ENCODE data around the gene HDAC3. TPM values are rescaled to one million over a fixed set of nuclear protein-coding genes. Genes with fewer than 3 reads are reported as not detected.

The HDAC3 gene
- total RNA-seq, 2 experiments from 2014 or later = 88.1 to 91.8 TPM

DNA sequence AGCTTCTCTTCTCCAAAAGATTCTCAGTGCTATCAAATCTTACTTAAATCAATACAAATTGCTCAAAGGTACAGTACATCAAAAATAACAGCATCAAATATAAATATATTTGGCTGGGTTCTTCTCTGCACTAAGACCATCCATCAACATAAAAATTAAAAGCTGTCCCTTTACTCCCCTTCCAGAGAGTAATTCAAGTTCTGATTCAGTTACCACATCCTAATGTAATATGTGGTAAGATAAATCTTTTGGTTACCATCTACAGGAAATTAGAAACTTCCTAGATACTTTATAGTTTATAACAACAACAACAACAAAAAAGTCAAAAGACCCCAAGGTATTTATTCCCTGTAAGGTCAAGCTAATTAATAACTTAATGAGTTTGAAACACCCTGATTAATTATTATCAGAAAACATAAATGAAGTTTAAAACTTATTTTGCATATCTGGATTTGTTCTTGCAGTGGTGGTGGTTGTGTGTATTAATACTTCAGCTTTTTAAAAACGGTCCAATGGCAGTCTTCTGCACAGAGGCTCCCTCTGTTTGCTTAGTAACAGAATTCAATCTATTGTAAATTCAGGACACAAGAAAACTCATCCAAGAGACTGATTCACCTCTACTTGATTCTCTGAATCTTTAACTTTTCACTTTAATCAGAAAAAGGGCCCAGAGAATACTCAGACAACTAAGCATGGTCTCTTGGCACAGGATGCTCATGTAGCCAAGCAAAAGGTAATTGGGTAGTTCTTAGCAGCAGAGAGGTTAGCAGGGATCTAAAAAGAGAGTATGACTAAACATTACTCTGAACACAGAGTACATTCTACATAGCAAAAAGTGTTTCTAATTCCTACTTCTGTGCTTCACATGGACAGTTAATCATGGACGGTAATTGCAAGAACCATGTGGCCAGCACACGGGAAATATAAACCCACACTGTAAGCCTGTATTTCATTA is 38.0 kb downstream of the HDAC3 start:
- ChIA-PET CTCF (interaction anchor here (1.2 to 9.4 kb wide), 10 partner anchors 9 to 77 kb away, joined by 3 to 188 read pairs (median 10); partner anchors contain the start of genes DIAPH1, HDAC3 and RELL2), POLR2A (interaction anchor here (0.6 to 1.4 kb wide), 3 partner anchors 12 to 42 kb away, joined by 3 read pairs; partner anchors contain the start of gene DIAPH1)
- peak; percentile 57 for ATAC-seq

DNA sequence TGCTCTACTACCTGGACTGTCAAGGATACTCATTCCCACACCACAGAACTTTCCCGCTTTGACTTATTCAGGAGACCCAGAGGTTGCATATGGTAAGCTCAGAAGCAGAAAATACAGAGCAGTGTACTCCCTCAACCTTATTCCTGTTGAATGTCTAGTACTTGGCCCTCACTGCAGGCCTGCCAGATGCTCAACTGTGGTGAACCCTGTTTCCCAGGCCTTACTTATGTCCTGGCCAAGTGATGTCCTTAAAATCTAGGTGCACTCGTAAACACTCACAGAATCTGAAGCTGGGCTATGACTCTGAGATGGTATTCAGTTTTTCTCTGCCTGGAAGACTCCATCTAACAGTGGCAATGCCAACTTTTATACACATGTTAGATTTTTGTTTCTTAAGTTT is 38.8 kb downstream of the HDAC3 start:
- Mint-ChIP-seq H3K9me3 (ENCODE audit: insufficient read depth) (no peaks in the 10 kb centered on the region), H3K4me1 (ENCODE audit: low read depth) (peaks cover 72% of the 10 kb centered on the region), H3K36me3 (ENCODE audit: low read depth) (peaks cover 57% of the 10 kb centered on the region), H3K4me3 (no peak overlapping the region), H3K27me3 (ENCODE audit: low read depth) (no peaks in the 10 kb centered on the region), H3K27ac (peak overlapping the region; percentile 53)
- ATAC-seq (no peak), DNase-seq (no peak)
- POLR2A ChIA-PET = interaction anchor here (0.7 to 1.5 kb wide), 3 partner anchors 9 to 43 kb away, joined by 3 to 7 read pairs (median 3); partner anchors contain the start of gene DIAPH1
- CTCF ChIA-PET = interaction anchor here (0.8 to 9.4 kb wide), 10 partner anchors 10 to 76 kb away, joined by 3 to 188 read pairs (median 10); partner anchors contain the start of genes DIAPH1, HDAC3 and RELL2

More for the DNA sequence above, 38.0 kb downstream of the HDAC3 start:
- Mint-ChIP-seq H3K9me3 (ENCODE audit: insufficient read depth) (no peaks in the 10 kb centered on the region), H3K27me3 (ENCODE audit: low read depth) (no peaks in the 10 kb centered on the region), H3K36me3 (ENCODE audit: low read depth) (peaks cover 57% of the 10 kb centered on the region), H3K27ac (peak overlapping the region; percentile 65), H3K4me3 (no peak overlapping the region), H3K4me1 (ENCODE audit: low read depth) (peaks cover 72% of the 10 kb centered on the region)
- no peak for DNase-seq

DNA sequence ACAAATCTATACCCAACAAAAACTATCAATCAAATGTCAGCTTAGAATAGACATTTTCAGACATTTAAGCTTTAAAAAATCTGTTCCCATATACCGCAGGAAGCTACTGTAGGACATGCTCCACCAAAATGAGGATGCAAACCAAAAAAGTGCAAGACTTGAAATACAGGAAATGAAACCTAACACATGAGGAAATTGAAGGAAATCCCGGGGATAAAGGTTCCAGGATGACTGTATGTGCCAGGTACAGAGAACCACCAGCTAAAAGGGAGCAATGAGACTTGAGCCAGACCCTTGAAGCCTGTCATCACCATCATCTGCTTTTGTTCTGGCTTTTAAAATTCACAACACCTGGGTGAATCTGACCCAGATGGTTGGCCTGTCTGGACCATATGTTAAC is 39.3 kb downstream of the HDAC3 start:
- ATAC-seq = peak; percentile 9
- POLR2A ChIA-PET = interaction anchor here (0.7 to 1.5 kb wide), 3 partner anchors 9 to 44 kb away, joined by 3 to 7 read pairs (median 3); partner anchors contain the start of gene DIAPH1
- H3K4me3 Mint-ChIP-seq = no peak overlapping the region

DNA sequence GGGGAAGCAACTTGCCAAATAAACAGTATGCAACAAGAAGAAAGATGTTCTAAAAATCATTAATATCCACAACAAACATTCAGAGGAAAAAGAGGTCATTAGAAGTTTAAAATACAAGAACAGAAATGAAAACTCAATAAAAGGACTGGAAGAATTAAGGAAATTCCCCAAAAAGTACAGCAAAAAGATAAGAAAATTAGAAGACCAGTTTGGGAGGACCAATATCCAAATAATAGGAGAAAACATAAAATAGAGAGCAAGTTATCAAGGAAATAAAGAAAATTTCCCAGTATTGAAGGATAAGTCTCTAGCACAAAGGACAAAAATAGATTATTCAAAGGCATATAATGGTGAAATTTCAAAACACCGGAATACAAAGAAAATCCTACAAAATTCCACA is 39.8 kb downstream of the HDAC3 start:
- H3K9me3 Mint-ChIP-seq (ENCODE audit: insufficient read depth) = no peaks in the 10 kb centered on the region

More for the DNA sequence above, 39.3 kb downstream of the HDAC3 start:
- H3K27ac Mint-ChIP-seq = peak overlapping the region; percentile 53
- H3K9me3 Mint-ChIP-seq (ENCODE audit: insufficient read depth) = no peaks in the 10 kb centered on the region
- CTCF ChIA-PET = interaction anchor here (0.8 to 9.4 kb wide), 10 partner anchors 11 to 76 kb away, joined by 3 to 188 read pairs (median 7); partner anchors contain the start of genes DIAPH1, HDAC3 and RELL2
- H3K27me3 Mint-ChIP-seq (ENCODE audit: low read depth) = no peaks in the 10 kb centered on the region
- H3K4me1 Mint-ChIP-seq (ENCODE audit: low read depth) = peaks cover 72% of the 10 kb centered on the region
- no peak for DNase-seq
- H3K36me3 Mint-ChIP-seq (ENCODE audit: low read depth) = peaks cover 56% of the 10 kb centered on the region

DNA sequence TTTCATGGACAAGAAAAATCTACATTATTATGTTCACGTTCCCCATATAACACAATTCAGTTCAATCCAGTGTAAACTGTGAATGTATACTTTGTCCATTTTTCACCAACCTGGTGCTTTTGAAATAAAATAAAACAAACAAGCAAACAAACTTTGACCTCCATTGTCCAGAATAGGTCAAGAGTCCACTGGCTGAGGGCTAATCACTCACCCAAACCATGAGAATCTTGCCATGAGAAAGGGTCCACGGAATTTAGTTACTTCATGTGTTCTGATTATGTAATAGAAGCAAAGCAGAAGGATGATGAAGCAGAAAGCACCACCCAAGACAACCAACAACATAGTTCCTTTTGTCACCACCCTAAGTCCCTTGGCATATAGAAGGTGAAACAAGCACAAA is 46.5 kb downstream of the HDAC3 start:
- ATAC-seq (no peak), DNase-seq (no peak)
- Mint-ChIP-seq H3K9me3 (ENCODE audit: insufficient read depth) (no peaks in the 10 kb centered on the region), H3K4me1 (ENCODE audit: low read depth) (peaks cover 27% of the 10 kb centered on the region), H3K27ac (no peak overlapping the region), H3K27me3 (ENCODE audit: low read depth) (no peaks in the 10 kb centered on the region), H3K36me3 (ENCODE audit: low read depth) (peaks cover 45% of the 10 kb centered on the region), H3K4me3 (no peak overlapping the region)
- ChIA-PET CTCF (interaction anchor here (1.2 to 8.1 kb wide), 4 partner anchors 22 to 47 kb away, joined by 5 to 480 read pairs (median 50); partner anchors contain the start of genes DIAPH1, HDAC3 and RELL2), POLR2A (no interaction called here)

More for the DNA sequence above, 39.8 kb downstream of the HDAC3 start:
- Mint-ChIP-seq H3K27ac (peak overlapping the region; percentile 53), H3K36me3 (ENCODE audit: low read depth) (peaks cover 54% of the 10 kb centered on the region), H3K4me1 (ENCODE audit: low read depth) (peaks cover 71% of the 10 kb centered on the region), H3K27me3 (ENCODE audit: low read depth) (no peaks in the 10 kb centered on the region), H3K4me3 (no peak overlapping the region)
- CTCF ChIA-PET = interaction anchor here (0.8 to 9.4 kb wide), 8 partner anchors 11 to 76 kb away, joined by 3 to 188 read pairs (median 11); partner anchors contain the start of genes DIAPH1, HDAC3 and RELL2
- ATAC-seq = no peak
- DNase-seq = no peak
- POLR2A ChIA-PET = interaction anchor here (0.7 to 1.5 kb wide), 2 partner anchors 10 to 45 kb away, joined by 3 to 7 read pairs; no protein-coding TSS in a partner anchor

DNA sequence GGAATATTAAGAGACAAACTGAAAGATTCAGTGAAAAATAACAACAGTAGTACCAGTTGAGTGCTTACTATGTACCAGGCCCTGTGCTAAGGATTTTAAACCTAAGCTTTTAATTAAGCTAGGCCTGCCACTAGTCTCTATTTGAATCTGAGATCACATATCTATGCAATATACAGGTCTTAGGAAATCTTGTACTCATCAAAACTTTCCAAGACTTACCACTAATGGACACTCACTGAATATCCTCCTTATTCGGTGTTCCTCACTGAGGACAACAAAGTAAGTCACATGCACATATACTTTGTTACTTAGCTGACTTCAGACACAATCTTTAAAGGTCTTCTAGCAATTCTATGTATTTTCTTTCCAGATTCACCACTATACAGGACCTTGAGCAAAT is 50.4 kb downstream of the HDAC3 start:
- ATAC-seq = no peak
- CTCF ChIA-PET = interaction anchor here (0.7 kb wide), 1 partner anchor 18 kb away, joined by 3 read pairs; no protein-coding TSS in a partner anchor
- no peak overlapping the region for H3K27ac Mint-ChIP-seq
- POLR2A ChIA-PET = no interaction called here
- H3K4me3 Mint-ChIP-seq = no peak overlapping the region
- H3K36me3 Mint-ChIP-seq (ENCODE audit: low read depth) = peaks cover 61% of the 10 kb centered on the region
- DNase-seq = no peak
- H3K9me3 Mint-ChIP-seq (ENCODE audit: insufficient read depth) = no peaks in the 10 kb centered on the region
- peaks cover 12% of the 10 kb centered on the region for H3K4me1 Mint-ChIP-seq (ENCODE audit: low read depth)
- no peaks in the 10 kb centered on the region for H3K27me3 Mint-ChIP-seq (ENCODE audit: low read depth)

DNA sequence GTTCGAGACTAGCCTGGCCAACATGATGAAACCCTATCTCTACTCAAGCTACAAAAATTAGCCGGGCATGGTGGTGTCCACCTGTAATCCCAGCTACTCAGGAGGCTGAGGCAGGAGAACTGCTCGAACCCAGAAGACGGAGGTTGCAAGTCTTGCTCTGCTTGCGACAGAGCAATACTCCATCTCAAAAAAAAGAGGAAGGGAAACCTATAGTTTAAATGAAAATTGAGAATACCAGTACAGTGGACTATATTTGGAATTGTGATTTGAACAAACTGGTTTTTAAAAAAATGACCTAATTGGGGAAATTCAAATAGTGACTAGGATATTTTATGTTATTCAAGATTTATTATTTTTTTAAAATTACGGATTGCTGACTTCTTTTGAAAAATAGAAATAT is 51.1 kb downstream of the HDAC3 start:
- ChIA-PET CTCF (interaction anchor here (0.9 to 2.0 kb wide), 5 partner anchors 16 to 33 kb away, joined by 3 to 11 read pairs (median 5); partner anchors contain the start of gene DIAPH1), POLR2A (no interaction called here)
- H3K9me3 Mint-ChIP-seq (ENCODE audit: insufficient read depth) = no peaks in the 10 kb centered on the region
- H3K4me3 Mint-ChIP-seq = no peak overlapping the region
- no peak for DNase-seq
- H3K27ac Mint-ChIP-seq = no peak overlapping the region
- no peaks in the 10 kb centered on the region for H3K27me3 Mint-ChIP-seq (ENCODE audit: low read depth)
- peaks cover 66% of the 10 kb centered on the region for H3K36me3 Mint-ChIP-seq (ENCODE audit: low read depth)
- peaks cover 8% of the 10 kb centered on the region for H3K4me1 Mint-ChIP-seq (ENCODE audit: low read depth)
- no peak for ATAC-seq

DNA sequence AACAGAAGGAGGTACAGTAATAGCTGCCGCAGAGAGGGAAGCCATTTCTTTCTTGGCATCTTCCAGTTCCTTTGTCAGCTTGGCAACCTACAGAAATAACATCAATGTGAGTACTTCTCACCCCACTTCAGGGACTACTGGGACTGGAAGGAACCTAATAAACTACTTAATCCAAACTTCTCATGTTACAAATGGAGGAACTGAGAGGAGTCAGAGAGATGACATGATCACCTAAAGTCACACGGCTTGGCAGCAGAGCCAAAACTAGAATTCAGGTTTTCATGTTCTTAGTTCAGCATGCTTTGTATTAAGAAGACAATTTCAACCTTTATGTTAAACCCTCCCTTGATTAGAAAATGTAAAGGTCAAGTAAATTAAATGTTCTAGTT is 62.5 kb downstream of the HDAC3 start:
- ChIA-PET CTCF (interaction anchor here (1.4 to 3.1 kb wide), 2 partner anchors 10 to 18 kb away, joined by 6 to 20 read pairs; no protein-coding TSS in a partner anchor), POLR2A (interaction anchor here (1.0 kb wide), 1 partner anchor 62 kb away, joined by 3 read pairs; no protein-coding TSS in a partner anchor)
- DNase-seq (no peak), ATAC-seq (no peak)
- H3K27ac Mint-ChIP-seq = no peak overlapping the region
- no peaks in the 10 kb centered on the region for H3K9me3 Mint-ChIP-seq (ENCODE audit: insufficient read depth)
- H3K27me3 Mint-ChIP-seq (ENCODE audit: low read depth) = no peaks in the 10 kb centered on the region
- no peaks in the 10 kb centered on the region for H3K4me1 Mint-ChIP-seq (ENCODE audit: low read depth)
- H3K36me3 Mint-ChIP-seq (ENCODE audit: low read depth) = peaks cover 77% of the 10 kb centered on the region
- H3K4me3 Mint-ChIP-seq = no peak overlapping the region

DNA sequence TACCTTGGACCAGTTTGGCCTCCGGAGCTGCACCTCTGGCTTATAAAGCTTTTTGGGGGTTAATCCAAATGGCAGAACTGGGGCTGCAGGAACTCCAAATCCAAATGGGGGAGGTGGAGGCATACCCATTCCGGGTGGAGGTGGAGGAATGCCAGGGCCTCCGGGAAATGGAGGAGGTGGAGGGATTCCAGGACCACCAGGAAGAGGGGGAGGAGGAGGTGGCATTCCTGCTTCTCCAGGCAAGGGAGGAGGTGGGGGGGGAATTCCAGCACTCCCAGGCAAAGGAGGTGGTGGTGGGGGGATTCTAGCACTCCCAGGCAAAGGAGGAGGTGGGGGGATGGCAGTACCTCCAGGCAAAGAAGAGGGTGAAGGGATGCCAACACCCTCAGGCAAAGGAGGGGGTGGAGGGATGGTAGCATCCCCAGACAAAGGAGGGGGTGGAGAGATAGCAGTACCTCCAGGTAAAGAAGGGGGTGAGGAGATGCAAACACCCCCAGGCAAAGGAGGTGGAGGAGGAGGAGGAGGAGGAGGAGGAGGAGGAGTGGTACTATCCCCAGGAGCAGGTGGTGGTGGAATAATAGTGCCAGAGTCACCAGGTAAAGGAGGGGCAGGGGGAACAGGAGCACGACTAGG is 63.0 kb downstream of the HDAC3 start:
- no peaks in the 10 kb centered on the region for H3K4me1 Mint-ChIP-seq (ENCODE audit: low read depth)
- peaks cover 73% of the 10 kb centered on the region for H3K36me3 Mint-ChIP-seq (ENCODE audit: low read depth)
- DNase-seq = no peak
- no peaks in the 10 kb centered on the region for H3K9me3 Mint-ChIP-seq (ENCODE audit: insufficient read depth)
- H3K27ac Mint-ChIP-seq = no peak overlapping the region
- ChIA-PET POLR2A (no interaction called here), CTCF (interaction anchor here (0.6 to 3.1 kb wide), 3 partner anchors 10 to 46 kb away, joined by 3 to 20 read pairs (median 4); no protein-coding TSS in a partner anchor)
- no peaks in the 10 kb centered on the region for H3K27me3 Mint-ChIP-seq (ENCODE audit: low read depth)
- H3K4me3 Mint-ChIP-seq = no peak overlapping the region
- ATAC-seq = no peak
